Heart right ventricle (tissue), 16 donors: ENCODE data around the gene FAM240B. TPM values are rescaled to one million over a fixed set of nuclear protein-coding genes. Genes with fewer than 3 reads are reported as not detected.

ENCODE experiments used
- ATAC-seq, 8 donors: fragments of 200-7000 bp; cut with Tn5 transposase; one replicate each; pipeline ENCODE4 v1.9.1; 2020; ENCODE audit warnings: mild to moderate bottlenecking in 8 of 8, moderate library complexity in 8 of 8, moderate number of reproducible peaks in 1 of 8
- DNase-seq, 2 donors: peaks; one replicate each; pipeline ENCODE4 v3.0.0-alpha.2; 2020
- H3K27ac ChIP-seq, 10 donors: fragments of 200-600 bp; sonication (generic) in 2 of 10; one replicate each; pipeline versions ENCODE4 v1.5.0 to v1.8.0; 2020 to 2022; ENCODE audit warnings: mild to moderate bottlenecking in 3 of 10
- H3K27me3 ChIP-seq, 7 donors: fragments of 200-600 bp; one replicate each; pipeline ENCODE4 v1.8.0; 2021 to 2022; ENCODE audit warnings: mild to moderate bottlenecking in 2 of 7
- H3K36me3 ChIP-seq, 9 donors: fragments of 200-600 bp; sonication (generic) in 1 of 9; one replicate each; pipeline versions ENCODE4 v1.5.0 to v1.8.0; 2020 to 2022; ENCODE audit warnings: mild to moderate bottlenecking in 2 of 9
- H3K4me1 ChIP-seq, 9 donors: fragments of 200-600 bp; sonication (generic) in 1 of 9; one replicate each; pipeline versions ENCODE4 v1.5.0 to v1.8.0; 2020 to 2022; ENCODE audit warnings: mild to moderate bottlenecking in 4 of 9
- H3K4me3 ChIP-seq, 10 donors: fragments of 200-600 bp; sonication (generic) in 2 of 10; one replicate each; pipeline versions ENCODE4 v1.5.0 to v1.8.0; 2020 to 2022; ENCODE audit warnings: mild to moderate bottlenecking in 7 of 10, moderate library complexity in 2 of 10
- H3K9me3 ChIP-seq, 11 donors: fragments of 200-600 bp in 10 of 11; sonication (generic) in 2 of 11; one replicate each; pipeline versions ENCODE4 v1.5.0 to v1.8.0; 2013 to 2022; ENCODE audit warnings: mild to moderate bottlenecking in 2 of 11, control low read depth in 1 of 11, moderate library complexity in 1 of 11
- WGBS, 2 donors: extraction: QIAGEN DNeasy Blood & Tissue Kit; methylation state at CpG; one replicate each; pipeline ENCODE4 v1.1.7; 2013; ENCODE audit warnings: inconsistent platforms in 1 of 2; 5-methylcytosine and 5-hydroxymethylcytosine counted together
- intact Hi-C, 10 donors: fragments of 100-400 bp; cut with DNase I; formaldehyde crosslinking; loops; one replicate each; pipeline versions ENCODE4 v1.11.1 to v1.14.2; 2022
- polyA plus RNA-seq, 2 donors: library from polyadenylated mRNA; stranded (reverse); fragments of 200-250 nt; gene quantifications; one replicate each; pipeline ENCODE4 v1.2.3, GENCODE V29; 2013
- total RNA-seq, 10 donors: library from RNA; stranded (reverse); fragmentation: NEBNext Ultra II Directional in 3 of 10; extraction: Animal tissue kit (Norgen Biotek cat#: 25700) in 3 of 10; gene quantifications; one replicate each; pipeline versions ENCODE4 v1.2.1 to v1.2.4, GENCODE V29; 2021 to 2023
- TF ChIP-seq, protein P1 (sequence below), 9 donors: fragments of 200-600 bp; sonication (generic) in 2 of 9; IDR thresholded peaks; one replicate each; pipeline versions ENCODE4 v1.5.0 to v1.8.0; 2021 to 2022; ENCODE audit warnings: antibody characterized with exemption in 9 of 9, mild to moderate bottlenecking in 5 of 9, moderate library complexity in 1 of 9
- donor health status: Arrhythmogenic right ventricular cardiomyopathy.
- donor health status: ischemic (EF 13 %, LVEDD 7.1; RV severe dilation, severe dysfunction).
- donor health status: healthy with polysubstance abuse.
- donor health status: DM: no; HTN: yes; CAD: no.
- donor health status: DM: no; HTN: no; CAD: no.
- donor health status: ischemic (EF 25% LVEDD 6.9; RV normal size, moderate dysfunction).
- donor health status: ischemic (EF 25% LVEDD 5.7; RV mildly dilated, moderate dysfunction).
- donor health status: healthy.
- donor health status: DM: yes; HTN: yes; CAD: no.
- donor health status: Ischemic cardiomyopathy.
- donor health status: ischemic (EF 35%, LVEDD 5.7; RV mildly dilated, moderate dysfunction).
- donor health status: nonischemic (EF 11% LVEDD 7.7; RV severe dilation, severe dysfunction).
- donor health status: DM: yes; HTN: yes; CAD: no.
- donor health status: PGD.
- donor health status: ischemic (EF 29% LVEDD 5.4; RV normal size, mild dysfunction).
- donor health status: nonischemic (EF 23%, LVEDD 6.1; RV moderate dilation, normal function).

FAM240B gene
- total and polyA plus RNA-seq, 12 donors, result not detected

GRCh38 chr9:38706493-38706892 is 13.4 kb downstream of the FAM240B start:
- ATAC-seq (peak in 6 of 8 donors; percentile 69 to 82 (median 74)), DNase-seq (peak in 1 of 2 donors; percentile 23)
- Histone ChIP-seq H3K4me3 (peak overlapping the region in 1 of 10 donors; percentile 12), H3K9me3 (no peaks in the 10 kb centered on the region), H3K4me1 (no peaks in the 10 kb centered on the region), H3K36me3 (no peaks in the 10 kb centered on the region), H3K27me3 (peaks cover 0 to 6% (median 0%) of the 10 kb centered on the region in 7 donors), H3K27ac (no peak overlapping the region)
- 36 to 47% methylated on average over 7 of the region's 7 CpGs for WGBS, 2 donors
- TF ChIP-seq, protein P1, sequence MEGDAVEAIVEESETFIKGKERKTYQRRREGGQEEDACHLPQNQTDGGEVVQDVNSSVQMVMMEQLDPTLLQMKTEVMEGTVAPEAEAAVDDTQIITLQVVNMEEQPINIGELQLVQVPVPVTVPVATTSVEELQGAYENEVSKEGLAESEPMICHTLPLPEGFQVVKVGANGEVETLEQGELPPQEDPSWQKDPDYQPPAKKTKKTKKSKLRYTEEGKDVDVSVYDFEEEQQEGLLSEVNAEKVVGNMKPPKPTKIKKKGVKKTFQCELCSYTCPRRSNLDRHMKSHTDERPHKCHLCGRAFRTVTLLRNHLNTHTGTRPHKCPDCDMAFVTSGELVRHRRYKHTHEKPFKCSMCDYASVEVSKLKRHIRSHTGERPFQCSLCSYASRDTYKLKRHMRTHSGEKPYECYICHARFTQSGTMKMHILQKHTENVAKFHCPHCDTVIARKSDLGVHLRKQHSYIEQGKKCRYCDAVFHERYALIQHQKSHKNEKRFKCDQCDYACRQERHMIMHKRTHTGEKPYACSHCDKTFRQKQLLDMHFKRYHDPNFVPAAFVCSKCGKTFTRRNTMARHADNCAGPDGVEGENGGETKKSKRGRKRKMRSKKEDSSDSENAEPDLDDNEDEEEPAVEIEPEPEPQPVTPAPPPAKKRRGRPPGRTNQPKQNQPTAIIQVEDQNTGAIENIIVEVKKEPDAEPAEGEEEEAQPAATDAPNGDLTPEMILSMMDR (IDR thresholded peaks at IDR 0.05), result no peak
- intact Hi-C loops, result loop anchor here in 3 of 10 donors (10.0 kb wide), 2 partner anchors 52 to 62 kb away; no protein-coding TSS in a partner anchor

- Histone ChIP-seq H3K27me3 (peaks cover 0 to 6% (median 0%) of the 10 kb centered on the region in 7 donors), H3K36me3 (no peaks in the 10 kb centered on the region), H3K4me3 (peak overlapping the region in 1 of 10 donors; percentile 12), H3K4me1 (no peaks in the 10 kb centered on the region), H3K27ac (no peak overlapping the region), H3K9me3 (no peaks in the 10 kb centered on the region)
- TF ChIP-seq, protein P1 (IDR thresholded peaks at IDR 0.05), result no peak
- no peak for DNase-seq
- intact Hi-C loops, result loop anchor here in 3 of 10 donors (10.0 kb wide), 2 partner anchors 51 to 61 kb away; no protein-coding TSS in a partner anchor
- no peak for ATAC-seq
- 75 to 79% methylated on average over 6 of the region's 6 CpGs for WGBS, 2 donors
Observed at GRCh38 chr9:38705917-38706316, 14.0 kb downstream of the FAM240B start.

- WGBS, 2 donors, result 56 to 73% methylated on average over 1 of the region's 1 CpG
- TF ChIP-seq, protein P1 (IDR thresholded peaks at IDR 0.05), result no peak
- no peak overlapping the region for H3K27ac ChIP-seq
- H3K4me3 ChIP-seq, result no peak overlapping the region
- intact Hi-C loops, result loop anchor here in 3 of 10 donors (10.0 kb wide), 2 partner anchors 46 to 56 kb away; no protein-coding TSS in a partner anchor
- H3K36me3 ChIP-seq, result no peaks in the 10 kb centered on the region
- H3K9me3 ChIP-seq, result no peaks in the 10 kb centered on the region
- DNase-seq (no peak), ATAC-seq (no peak)
- H3K27me3 ChIP-seq, result peaks cover 0 to 4% (median 0%) of the 10 kb centered on the region in 7 donors
- no peaks in the 10 kb centered on the region for H3K4me1 ChIP-seq
Observed at GRCh38 chr9:38700695-38701094, 19.2 kb downstream of the FAM240B start.

GRCh38 chr9:38699337-38699736 is 20.6 kb downstream of the FAM240B start:
- Histone ChIP-seq H3K4me1 (no peaks in the 10 kb centered on the region), H3K36me3 (no peaks in the 10 kb centered on the region), H3K9me3 (no peaks in the 10 kb centered on the region), H3K27ac (no peak overlapping the region), H3K27me3 (peaks cover 0 to 4% (median 0%) of the 10 kb centered on the region in 7 donors), H3K4me3 (no peak overlapping the region)
- intact Hi-C loops, result loop anchor here in 2 of 10 donors (5.0 to 10.0 kb wide), 2 partner anchors 55 to 847 kb away; no protein-coding TSS in a partner anchor
- 70 to 83% methylated on average over 7 of the region's 7 CpGs for WGBS, 2 donors
- DNase-seq (no peak), ATAC-seq (no peak)
- TF ChIP-seq, protein P1 (IDR thresholded peaks at IDR 0.05), result no peak
